HG02852 (cell line): ENCODE data around the gene PTPRN.
"Not testable (repeated sequence)": the region's sequence is repeated elsewhere in the genome, so short reads cannot be mapped to it uniquely, and the experiment has no call there.

Experiments used
- ATAC-seq: cut with Tn5 transposase; IDR thresholded peaks from one replicate; pipeline ENCODE4 v1.9.1; 2021; ENCODE audit warnings: mild to moderate bottlenecking, moderate library complexity; ENCODE audit not compliant: unreplicated experiment

The PTPRN gene

DNA sequence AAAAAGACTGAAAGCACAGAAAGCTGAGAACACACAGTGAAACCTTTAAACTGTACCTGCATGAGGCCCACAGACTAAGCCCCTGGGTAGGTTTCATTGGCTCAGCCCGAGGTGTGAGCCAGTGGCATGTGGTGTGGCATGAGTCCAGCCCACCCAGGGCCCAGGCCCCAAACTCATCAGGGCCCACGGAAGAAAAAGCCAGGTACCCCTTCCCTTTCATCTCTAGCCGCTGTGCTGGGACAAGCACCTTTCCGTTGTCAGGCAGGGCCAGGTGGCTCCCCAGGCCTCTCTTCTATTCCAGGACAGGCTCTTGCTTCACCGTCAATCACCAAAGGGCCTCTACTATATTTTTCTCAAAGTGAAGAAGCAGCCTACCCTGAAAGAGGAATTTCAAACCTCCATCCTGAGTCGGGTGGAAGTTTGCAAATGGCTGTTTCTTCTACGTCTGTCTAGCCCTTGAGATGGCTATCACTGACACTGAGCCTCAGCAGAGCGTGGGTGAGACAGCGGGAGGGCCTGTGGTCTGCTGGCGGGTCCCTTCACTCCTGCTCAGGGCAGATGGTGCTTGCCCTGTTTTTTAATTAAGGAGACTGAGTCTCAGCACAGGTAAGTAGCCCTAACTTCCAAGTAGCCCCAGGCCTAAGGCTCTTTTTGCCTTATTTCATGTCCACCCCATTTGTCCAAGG, 21.5 kb downstream of the PTPRN start:
- no peak for ATAC-seq

- not testable (repeated sequence) for ATAC-seq
Observed at GRCh38 chr2:219287116-219287440, 22.1 kb downstream of the PTPRN start.

- ATAC-seq, result no peak
Observed at GRCh38 chr2:219286436-219287115, 22.6 kb downstream of the PTPRN start.

GRCh38 chr2:219285894-219286425, 23.2 kb downstream of the PTPRN start:
- ATAC-seq, result no peak

GRCh38 chr2:219285373-219285735, 23.8 kb downstream of the PTPRN start:
- ATAC-seq, result no peak

- no peak for ATAC-seq
Observed at GRCh38 chr2:219284501-219285372, 24.5 kb downstream of the PTPRN start.

DNA sequence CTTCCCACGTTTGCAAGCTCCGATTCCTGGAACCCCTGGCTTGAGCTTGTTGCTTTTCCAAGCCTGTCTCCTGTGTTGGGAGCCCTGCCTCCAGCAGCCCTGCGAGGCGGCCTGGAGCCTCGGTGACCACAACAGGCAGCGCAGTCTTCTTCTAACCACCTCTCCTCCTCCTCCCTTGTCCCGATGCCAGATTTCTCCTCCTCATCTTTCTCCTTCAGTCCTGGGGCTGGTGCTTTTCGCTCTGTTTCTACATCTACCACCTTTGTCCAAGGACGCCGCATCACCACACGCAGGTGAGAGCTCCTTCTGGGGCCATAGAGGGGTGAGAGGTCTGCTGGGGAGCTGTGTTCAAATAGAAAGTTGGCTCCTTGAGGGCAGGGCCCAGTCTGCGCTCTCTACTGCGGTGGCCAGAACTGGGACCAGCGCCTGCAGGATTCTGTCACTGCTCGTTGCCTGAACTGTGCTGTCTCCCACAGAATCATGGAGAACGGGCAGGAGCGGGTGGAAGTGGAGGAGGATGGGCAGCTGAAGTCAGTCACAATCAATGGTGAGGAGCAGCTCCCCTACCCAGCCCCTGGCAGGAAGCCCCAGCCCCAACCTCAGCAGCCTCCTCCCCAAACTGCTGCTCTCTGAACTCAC, 26.1 kb downstream of the PTPRN start:
- no peak for ATAC-seq

DNA sequence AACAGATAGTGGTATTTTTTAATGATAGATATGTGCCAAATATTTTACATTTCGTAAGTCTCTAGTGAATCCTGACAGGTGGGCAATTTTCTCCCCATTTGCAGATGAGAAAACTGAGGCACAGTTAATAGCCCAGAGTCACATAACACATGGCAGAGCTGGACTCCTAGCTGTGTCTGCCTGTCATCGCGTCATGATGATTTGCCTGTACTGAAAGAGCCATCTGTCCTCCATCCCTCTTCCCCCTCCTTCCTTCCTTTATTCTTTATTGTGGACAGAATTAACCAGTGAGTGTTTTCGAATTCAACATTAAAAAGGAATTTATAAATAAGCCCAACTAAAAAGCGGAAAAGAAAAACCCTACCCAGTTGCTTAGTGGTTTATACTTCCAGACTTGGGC, 26.8 kb downstream of the PTPRN start:
- ATAC-seq, result no peak

- no peak for ATAC-seq
Observed at GRCh38 chr2:219281588-219281987, 27.6 kb downstream of the PTPRN start.

DNA sequence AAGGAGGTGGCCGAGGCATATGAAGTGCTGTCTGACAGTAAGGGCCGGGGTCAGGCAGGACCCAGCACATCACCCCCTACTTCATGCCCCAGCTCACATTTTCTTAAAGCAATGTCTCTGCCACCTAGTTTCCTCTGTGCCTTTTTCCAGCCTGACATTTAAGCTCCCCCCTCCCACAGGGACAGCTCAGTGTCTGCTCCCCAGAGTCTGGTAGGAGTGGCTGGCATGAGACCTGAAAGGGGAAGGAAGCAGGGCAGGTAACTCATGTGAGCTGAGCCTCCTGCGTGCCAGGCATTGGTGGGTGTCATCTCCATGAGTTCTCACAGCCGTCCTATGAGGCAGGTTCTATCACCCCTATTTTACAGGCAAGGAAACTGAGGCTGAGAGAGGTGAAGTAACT, 28.6 kb downstream of the PTPRN start:
- ATAC-seq, result no peak

DNA sequence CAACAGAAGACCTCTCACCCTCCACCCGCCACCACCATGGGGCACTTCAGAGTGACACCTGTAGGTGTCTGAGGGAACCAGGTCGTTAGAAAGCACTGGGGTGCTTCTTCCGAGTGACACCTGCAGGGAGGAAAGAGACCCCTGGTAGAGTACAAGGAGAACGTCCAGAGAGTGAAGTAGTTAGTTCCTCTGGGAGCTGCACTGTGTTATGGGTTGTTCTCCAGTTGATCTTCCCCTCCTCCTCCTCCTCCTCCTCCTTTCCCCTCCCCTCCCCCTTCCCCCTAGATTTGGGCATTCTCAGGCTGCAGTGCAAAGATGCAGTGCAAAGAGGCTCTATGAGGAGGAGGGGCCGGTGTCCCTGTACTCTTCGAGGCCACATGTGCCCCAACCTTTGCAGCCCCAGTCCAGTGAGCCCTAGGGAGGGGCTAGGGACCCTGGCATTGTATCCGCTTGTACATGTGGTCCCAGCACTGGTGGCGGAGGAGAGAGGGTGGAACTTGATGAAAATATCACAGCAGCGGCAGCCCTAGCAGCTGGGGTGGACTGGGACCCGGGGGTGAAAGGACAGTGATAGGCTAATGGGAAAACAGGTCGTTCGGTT, 29.2 kb downstream of the PTPRN start:
- no peak for ATAC-seq

GRCh38 chr2:219279151-219279915, 29.9 kb downstream of the PTPRN start, which contains the start of gene DNAJB2:
Gene DNAJB2, plus strand, starts transcription at chr2:219279366. Its CDS starts 468 bp downstream, at chr2:219279834.
- peak; percentile 87 for ATAC-seq

DNA sequence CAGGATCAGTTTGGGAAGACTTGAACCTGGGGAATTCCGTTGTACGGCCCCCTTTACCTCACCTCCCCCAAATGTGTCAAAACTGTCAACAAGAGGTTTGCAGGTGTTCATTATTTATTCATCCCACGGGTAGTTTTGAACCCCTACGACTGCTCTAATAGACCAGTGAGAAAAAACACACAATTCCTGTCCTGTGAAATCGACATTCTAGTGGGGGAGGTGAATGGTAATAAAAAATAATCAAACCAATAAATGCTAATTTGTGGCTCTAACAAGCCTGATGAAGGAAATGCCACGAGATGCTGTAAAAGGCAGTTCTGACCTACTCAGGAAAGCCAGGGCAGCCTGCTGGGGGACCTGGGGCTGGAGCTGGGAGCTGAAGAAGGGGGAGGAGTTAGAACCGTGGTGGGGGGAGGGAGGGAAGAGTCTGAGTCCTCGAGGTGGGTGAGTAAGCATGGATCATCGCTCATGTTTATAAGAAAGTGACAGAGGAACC, 30.5 kb downstream of the PTPRN start:
- no peak for ATAC-seq

DNA sequence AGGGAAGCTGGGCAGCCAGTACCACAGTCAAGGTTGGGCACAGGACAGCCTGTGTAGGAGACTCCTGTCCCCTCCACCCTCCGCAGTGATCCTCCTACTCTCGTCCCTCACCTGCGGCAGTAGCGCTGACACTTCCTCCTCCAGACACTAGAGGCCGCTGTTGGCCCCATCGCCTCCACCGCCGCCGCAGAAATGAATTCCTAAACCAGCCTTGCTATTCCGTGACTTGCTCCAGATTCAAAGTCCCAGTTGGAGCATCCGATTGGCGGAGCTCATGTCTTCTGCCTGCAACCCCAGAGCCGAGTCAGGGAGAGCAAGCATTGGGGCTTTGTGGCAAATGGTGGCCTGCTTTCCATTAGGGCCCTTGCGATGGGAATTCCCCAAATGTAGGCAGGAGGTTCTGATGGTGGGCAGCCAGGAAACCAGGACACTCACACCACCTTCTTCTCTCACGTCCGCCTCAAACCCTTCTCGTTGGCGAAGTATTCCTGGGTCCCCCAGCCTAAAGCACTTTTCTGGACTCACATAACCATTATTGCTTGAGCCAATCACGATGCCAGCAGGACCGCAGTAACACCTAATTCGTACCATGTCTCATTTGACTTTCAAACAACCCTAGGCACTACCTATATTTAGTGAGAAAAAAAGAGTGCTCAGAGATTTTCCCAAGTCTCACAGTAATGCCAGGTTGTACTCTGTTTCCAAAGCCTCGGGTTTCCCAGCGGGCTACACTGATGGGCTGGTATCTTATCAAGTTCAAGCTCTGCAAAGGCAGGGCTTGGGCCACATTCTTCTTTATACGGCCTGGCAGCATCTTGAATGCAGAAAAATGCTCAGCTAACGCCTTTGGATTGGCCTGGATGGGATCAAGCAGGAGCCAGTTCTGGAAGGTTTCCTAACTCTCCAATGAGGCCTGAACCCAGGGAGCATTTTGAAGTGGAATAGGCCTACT, 31.2 kb downstream of the PTPRN start:
- no peak for ATAC-seq

DNA sequence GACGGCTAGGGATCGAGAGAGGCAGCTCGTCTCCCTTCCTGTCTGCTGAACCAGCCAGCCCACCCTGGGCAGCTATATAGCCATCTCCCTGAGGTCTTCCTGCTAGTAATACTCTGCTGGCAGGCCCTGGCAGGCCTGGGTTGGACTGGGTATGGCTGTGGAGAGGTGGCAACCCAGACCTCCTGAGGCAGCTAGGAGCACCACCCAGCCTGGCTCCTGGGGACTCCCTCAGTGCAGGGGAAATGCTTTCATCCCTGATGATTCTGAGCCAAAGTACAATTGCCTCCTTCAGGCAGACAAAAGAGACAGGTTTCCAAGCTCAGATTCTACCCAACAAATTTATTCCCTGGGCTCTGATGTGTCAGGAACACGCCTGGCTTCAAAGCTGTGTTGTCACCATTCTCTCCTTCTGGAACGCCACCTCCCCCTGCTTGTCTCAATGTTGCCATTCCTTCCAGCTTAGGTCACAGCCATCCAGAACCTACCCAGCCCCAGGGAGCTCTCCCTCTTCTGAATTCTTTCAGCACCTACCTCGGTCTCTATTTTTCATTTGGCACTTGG, 34.8 kb downstream of the PTPRN start:
- no peak for ATAC-seq

DNA sequence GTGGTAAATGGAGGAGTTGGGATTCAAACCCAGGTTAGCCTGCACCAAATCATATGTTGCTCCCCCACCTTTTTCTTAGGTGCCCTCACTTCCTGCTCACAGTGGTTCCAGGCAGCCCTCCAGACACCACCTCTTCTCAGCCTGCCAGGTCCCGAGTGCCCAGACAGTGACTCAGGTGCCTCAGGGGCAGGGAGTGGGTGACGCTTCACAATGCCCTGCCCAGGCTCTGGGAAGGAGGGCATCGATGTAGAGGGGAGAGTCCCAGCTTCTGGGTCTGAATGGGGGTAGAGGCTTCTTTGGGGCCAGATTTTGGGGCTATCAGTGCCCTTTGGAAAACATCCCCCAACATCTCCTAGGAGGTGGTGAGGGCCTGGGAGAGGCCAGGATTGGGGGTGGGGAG, 35.3 kb downstream of the PTPRN start:
- ATAC-seq, result no peak

GRCh38 chr2:219272995-219273394, 36.2 kb downstream of the PTPRN start:
- no peak for ATAC-seq

GRCh38 chr2:219272356-219272755, 36.8 kb downstream of the PTPRN start:
- ATAC-seq, result no peak
